ENCODE data around the gene MAPK14. TPM values are rescaled to one million over a fixed set of nuclear protein-coding genes. Genes with fewer than 3 reads are reported as not detected.

Gene MAPK14
- polyA plus RNA-seq, 2 of the 4 experiments (the other 2 are of a cell fraction): 19.4 to 36.7 TPM

DNA sequence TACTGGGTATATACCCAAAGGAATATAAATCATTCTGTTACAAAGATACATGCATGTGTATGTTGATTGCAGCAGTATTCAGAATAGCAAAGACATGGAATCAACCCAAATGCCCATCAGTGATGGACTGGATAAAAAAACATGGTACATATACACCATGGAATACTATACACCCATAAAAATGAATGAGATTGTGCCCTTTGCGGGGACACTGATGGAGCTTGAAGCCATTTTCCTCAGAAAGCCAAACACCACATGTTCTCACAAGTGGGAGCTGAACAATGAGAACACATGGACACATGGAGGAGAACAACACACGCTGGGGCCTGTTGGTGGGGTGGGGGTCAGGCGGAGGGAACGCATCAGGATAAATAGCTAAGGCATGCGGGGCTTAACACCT is 61.4 kb downstream of the MAPK14 start:
- DNase-seq (ENCODE audit: low read depth in 1 of 2, low spot score in 1 of 2) (no peak), FAIRE-seq (no peak), ATAC-seq (no peak)
- POLR2A ChIA-PET: no interaction called here
- no peak overlapping the region for H3K4me2 ChIP-seq
- no peak overlapping the region for H3K4me3 ChIP-seq
- H3K4me1 ChIP-seq: no peaks in the 10 kb centered on the region
- 98% methylated on average over 5 of the region's 5 CpGs for WGBS (ENCODE audit: missing lambda C conversion rate)
- TF ChIP-seq TFCP2L1 (CRISPR knock-in tag; IDR thresholded peaks at IDR 0.05): no peak
- no peak for TF ChIP-seq HEYL (CRISPR knock-in tag; IDR thresholded peaks at IDR 0.05)
- TF ChIP-seq ZFP36 (IDR thresholded peaks at IDR 0.05; ENCODE audit: borderline replicate concordance, partially characterized antibody): no peak
- TF ChIP-seq, protein P1, sequence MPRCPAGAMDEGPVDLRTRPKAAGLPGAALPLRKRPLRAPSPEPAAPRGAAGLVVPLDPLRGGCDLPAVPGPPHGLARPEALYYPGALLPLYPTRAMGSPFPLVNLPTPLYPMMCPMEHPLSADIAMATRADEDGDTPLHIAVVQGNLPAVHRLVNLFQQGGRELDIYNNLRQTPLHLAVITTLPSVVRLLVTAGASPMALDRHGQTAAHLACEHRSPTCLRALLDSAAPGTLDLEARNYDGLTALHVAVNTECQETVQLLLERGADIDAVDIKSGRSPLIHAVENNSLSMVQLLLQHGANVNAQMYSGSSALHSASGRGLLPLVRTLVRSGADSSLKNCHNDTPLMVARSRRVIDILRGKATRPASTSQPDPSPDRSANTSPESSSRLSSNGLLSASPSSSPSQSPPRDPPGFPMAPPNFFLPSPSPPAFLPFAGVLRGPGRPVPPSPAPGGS (IDR thresholded peaks at IDR 0.05): no peak
- no peak for TF ChIP-seq FOSL2 (IDR thresholded peaks at IDR 0.05)
- TF ChIP-seq FOSL2 (CRISPR knock-in tag; IDR thresholded peaks at IDR 0.05): no peak
- TF ChIP-seq CBX2 (IDR thresholded peaks at IDR 0.05; ENCODE audit: borderline replicate concordance, low read depth): no peak
- TF ChIP-seq CEBPB (IDR thresholded peaks at IDR 0.05): no peak
- no peak for TF ChIP-seq RARB (CRISPR knock-in tag; IDR thresholded peaks at IDR 0.05)
- no peak for TF ChIP-seq POLR2A (IDR thresholded peaks at IDR 0.05; ENCODE audit: low read length)
- no peak for TF ChIP-seq RFX5 (IDR thresholded peaks at IDR 0.05)
- TF ChIP-seq BHLHE40 (IDR thresholded peaks at IDR 0.05; ENCODE audit: low read depth, low read length): no peak
- TF ChIP-seq, protein P2, sequence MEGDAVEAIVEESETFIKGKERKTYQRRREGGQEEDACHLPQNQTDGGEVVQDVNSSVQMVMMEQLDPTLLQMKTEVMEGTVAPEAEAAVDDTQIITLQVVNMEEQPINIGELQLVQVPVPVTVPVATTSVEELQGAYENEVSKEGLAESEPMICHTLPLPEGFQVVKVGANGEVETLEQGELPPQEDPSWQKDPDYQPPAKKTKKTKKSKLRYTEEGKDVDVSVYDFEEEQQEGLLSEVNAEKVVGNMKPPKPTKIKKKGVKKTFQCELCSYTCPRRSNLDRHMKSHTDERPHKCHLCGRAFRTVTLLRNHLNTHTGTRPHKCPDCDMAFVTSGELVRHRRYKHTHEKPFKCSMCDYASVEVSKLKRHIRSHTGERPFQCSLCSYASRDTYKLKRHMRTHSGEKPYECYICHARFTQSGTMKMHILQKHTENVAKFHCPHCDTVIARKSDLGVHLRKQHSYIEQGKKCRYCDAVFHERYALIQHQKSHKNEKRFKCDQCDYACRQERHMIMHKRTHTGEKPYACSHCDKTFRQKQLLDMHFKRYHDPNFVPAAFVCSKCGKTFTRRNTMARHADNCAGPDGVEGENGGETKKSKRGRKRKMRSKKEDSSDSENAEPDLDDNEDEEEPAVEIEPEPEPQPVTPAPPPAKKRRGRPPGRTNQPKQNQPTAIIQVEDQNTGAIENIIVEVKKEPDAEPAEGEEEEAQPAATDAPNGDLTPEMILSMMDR (IDR thresholded peaks at IDR 0.05): no peak
- TF ChIP-seq SMC3 (IDR thresholded peaks at IDR 0.05): no peak
- TF ChIP-seq PBX3 (IDR thresholded peaks at IDR 0.05): no peak
- no peak for TF ChIP-seq JUN (IDR thresholded peaks at IDR 0.05)
- TF ChIP-seq ZSCAN20 (CRISPR knock-in tag; IDR thresholded peaks at IDR 0.05): no peak
- no peak for TF ChIP-seq RNF2 (IDR thresholded peaks at IDR 0.05; ENCODE audit: borderline replicate concordance, low read depth)
- TF ChIP-seq, protein P3, sequence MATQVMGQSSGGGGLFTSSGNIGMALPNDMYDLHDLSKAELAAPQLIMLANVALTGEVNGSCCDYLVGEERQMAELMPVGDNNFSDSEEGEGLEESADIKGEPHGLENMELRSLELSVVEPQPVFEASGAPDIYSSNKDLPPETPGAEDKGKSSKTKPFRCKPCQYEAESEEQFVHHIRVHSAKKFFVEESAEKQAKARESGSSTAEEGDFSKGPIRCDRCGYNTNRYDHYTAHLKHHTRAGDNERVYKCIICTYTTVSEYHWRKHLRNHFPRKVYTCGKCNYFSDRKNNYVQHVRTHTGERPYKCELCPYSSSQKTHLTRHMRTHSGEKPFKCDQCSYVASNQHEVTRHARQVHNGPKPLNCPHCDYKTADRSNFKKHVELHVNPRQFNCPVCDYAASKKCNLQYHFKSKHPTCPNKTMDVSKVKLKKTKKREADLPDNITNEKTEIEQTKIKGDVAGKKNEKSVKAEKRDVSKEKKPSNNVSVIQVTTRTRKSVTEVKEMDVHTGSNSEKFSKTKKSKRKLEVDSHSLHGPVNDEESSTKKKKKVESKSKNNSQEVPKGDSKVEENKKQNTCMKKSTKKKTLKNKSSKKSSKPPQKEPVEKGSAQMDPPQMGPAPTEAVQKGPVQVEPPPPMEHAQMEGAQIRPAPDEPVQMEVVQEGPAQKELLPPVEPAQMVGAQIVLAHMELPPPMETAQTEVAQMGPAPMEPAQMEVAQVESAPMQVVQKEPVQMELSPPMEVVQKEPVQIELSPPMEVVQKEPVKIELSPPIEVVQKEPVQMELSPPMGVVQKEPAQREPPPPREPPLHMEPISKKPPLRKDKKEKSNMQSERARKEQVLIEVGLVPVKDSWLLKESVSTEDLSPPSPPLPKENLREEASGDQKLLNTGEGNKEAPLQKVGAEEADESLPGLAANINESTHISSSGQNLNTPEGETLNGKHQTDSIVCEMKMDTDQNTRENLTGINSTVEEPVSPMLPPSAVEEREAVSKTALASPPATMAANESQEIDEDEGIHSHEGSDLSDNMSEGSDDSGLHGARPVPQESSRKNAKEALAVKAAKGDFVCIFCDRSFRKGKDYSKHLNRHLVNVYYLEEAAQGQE (IDR thresholded peaks at IDR 0.05): no peak
- TF ChIP-seq MAFK (IDR thresholded peaks at IDR 0.05; ENCODE audit: partially characterized antibody): no peak
- no peak for TF ChIP-seq GATA3 (IDR thresholded peaks at IDR 0.05; ENCODE audit: borderline replicate concordance)
- H3K9me3 ChIP-seq: no peaks in the 10 kb centered on the region
- H3K27ac ChIP-seq: no peak overlapping the region
- CTCF ChIA-PET: interaction anchor here (1.0 kb wide), 1 partner anchor 12 kb away, joined by 3 read pairs; no protein-coding TSS in a partner anchor

- DNase-seq (ENCODE audit: low read depth in 1 of 2, low spot score in 1 of 2): no peak
- Histone ChIP-seq H3K27ac (no peak overlapping the region), H3K4me1 (peaks cover 22% of the 10 kb centered on the region), H3K9me3 (no peaks in the 10 kb centered on the region), H3K4me3 (no peak overlapping the region), H3K4me2 (no peak overlapping the region)
- no peak for ATAC-seq
- 95% methylated on average over 2 of the region's 2 CpGs for WGBS (ENCODE audit: missing lambda C conversion rate)
- no peak for TF ChIP-seq JUNB (IDR thresholded peaks at IDR 0.05)
- no peak for TF ChIP-seq CBX2 (IDR thresholded peaks at IDR 0.05; ENCODE audit: borderline replicate concordance, low read depth)
- TF ChIP-seq, protein P2 (IDR thresholded peaks at IDR 0.05): no peak
- TF ChIP-seq, protein P4, sequence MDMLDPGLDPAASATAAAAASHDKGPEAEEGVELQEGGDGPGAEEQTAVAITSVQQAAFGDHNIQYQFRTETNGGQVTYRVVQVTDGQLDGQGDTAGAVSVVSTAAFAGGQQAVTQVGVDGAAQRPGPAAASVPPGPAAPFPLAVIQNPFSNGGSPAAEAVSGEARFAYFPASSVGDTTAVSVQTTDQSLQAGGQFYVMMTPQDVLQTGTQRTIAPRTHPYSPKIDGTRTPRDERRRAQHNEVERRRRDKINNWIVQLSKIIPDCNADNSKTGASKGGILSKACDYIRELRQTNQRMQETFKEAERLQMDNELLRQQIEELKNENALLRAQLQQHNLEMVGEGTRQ (IDR thresholded peaks at IDR 0.05): no peak
- no peak for TF ChIP-seq MAX (IDR thresholded peaks at IDR 0.05)
- no peak for TF ChIP-seq NPAS2 (CRISPR knock-in tag; IDR thresholded peaks at IDR 0.05; ENCODE audit: borderline replicate concordance)
- no peak for TF ChIP-seq POLR2A (IDR thresholded peaks at IDR 0.05; ENCODE audit: low read length)
- FAIRE-seq: no peak
- POLR2A ChIA-PET: interaction anchor here (1.9 kb wide), 1 partner anchor 67 kb away, joined by 8 read pairs; the partner anchor contains the start of gene MAPK14
- CTCF ChIA-PET: interaction anchor here (0.6 to 7.0 kb wide), 40 partner anchors 9 to 572 kb away, joined by 3 to 84 read pairs (median 5); partner anchors contain the start of gene MAPK14
These were observed 66.6 kb downstream of the MAPK14 start for GRCh38 chr6:36094238-36094637.
